Thyroid gland (tissue), 4 donors: ENCODE data around the gene CPT1A.

Source experiments
- CTCF ChIP-seq, 6 experiments: fragments of 200-600 bp in 3 of 6; fragments of 450-650 bp in 3 of 6; sonication (generic) in 3 of 6; IDR thresholded peaks; one replicate each; pipeline ENCODE4 v1.5.1; 2016 to 2019; ENCODE audit warnings: antibody characterized with exemption in 6 of 6, mild to moderate bottlenecking in 2 of 6, inconsistent platforms in 1 of 6, moderate library complexity in 1 of 6
- POLR2A ChIP-seq, 2 donors: fragments of 450-650 bp; IDR thresholded peaks; one replicate each; pipeline ENCODE4 v1.6.1; 2017; ENCODE audit warnings: antibody characterized with exemption in 2 of 2, mild to moderate bottlenecking in 2 of 2, moderate library complexity in 1 of 2

GRCh38 chr11:68841718-68842426 is at the start of gene CPT1A:
- peak; percentile 50 to 86 for TF ChIP-seq POLR2A (IDR thresholded peaks at IDR 0.05)
- no peak for TF ChIP-seq CTCF (IDR thresholded peaks at IDR 0.05)
